B cell (primary cell): ENCODE data around the gene FIBP.

Experiments used
- EZH2 ChIP-seq: IDR thresholded peaks from 2 replicates; pipeline ENCODE4 v1.6.1; 2012; ENCODE audit warnings: borderline replicate concordance, low read depth, mild to moderate bottlenecking, moderate library complexity, low read length; ENCODE audit not compliant: insufficient read depth, poor library complexity, severe bottlenecking
- TF ChIP-seq, protein P1 (sequence below): fragments of 200-600 bp; IDR thresholded peaks from one replicate; pipeline ENCODE4 v1.8.0; 2022; ENCODE audit warnings: antibody characterized with exemption, mild to moderate bottlenecking

DNA sequence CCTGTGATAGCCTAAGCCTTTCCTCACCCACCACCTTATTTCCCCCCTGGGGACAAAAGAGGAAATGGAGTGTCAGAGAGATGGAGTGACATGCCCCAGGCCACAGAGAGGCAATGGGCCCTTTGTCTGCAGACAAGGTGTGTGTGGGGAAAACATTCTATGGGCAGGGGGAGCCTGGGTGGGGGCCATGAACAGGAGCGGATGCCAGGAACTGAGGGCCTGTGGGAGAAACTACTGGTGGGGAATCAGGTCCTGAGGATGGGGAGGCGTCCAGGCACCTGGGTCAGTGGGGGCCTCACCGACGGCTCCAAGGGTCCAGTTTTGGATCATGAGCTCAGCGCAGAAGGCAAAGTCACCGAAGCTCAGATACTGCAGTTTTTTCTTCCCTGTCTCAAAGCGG lies 3.0 kb downstream of the FIBP start:
- TF ChIP-seq EZH2 = no peak
- TF ChIP-seq, protein P1, sequence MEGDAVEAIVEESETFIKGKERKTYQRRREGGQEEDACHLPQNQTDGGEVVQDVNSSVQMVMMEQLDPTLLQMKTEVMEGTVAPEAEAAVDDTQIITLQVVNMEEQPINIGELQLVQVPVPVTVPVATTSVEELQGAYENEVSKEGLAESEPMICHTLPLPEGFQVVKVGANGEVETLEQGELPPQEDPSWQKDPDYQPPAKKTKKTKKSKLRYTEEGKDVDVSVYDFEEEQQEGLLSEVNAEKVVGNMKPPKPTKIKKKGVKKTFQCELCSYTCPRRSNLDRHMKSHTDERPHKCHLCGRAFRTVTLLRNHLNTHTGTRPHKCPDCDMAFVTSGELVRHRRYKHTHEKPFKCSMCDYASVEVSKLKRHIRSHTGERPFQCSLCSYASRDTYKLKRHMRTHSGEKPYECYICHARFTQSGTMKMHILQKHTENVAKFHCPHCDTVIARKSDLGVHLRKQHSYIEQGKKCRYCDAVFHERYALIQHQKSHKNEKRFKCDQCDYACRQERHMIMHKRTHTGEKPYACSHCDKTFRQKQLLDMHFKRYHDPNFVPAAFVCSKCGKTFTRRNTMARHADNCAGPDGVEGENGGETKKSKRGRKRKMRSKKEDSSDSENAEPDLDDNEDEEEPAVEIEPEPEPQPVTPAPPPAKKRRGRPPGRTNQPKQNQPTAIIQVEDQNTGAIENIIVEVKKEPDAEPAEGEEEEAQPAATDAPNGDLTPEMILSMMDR = no peak
